ENCODE data around the gene CLEC1A.

- no peak for TF ChIP-seq CTCF (IDR thresholded peaks at IDR 0.05; ENCODE audit: poor library complexity)
- TF ChIP-seq EZH2phosphoT487 (IDR thresholded peaks at IDR 0.05; ENCODE audit: low read depth, severe bottlenecking, unreplicated experiment) = no peak
Observed at GRCh38 chr12:10073261-10073660, 25.5 kb downstream of the CLEC1A start.
